Esophagus (tissue), 2 donors: ENCODE measurements around the gene SON. TPM values are rescaled to one million over a fixed set of nuclear protein-coding genes. Genes with fewer than 3 reads are reported as not detected.
"Not testable (repeated sequence)": the region's sequence is repeated elsewhere in the genome, so short reads cannot be mapped to it uniquely, and the experiment has no call there.

Experiments used
- H3K27ac ChIP-seq, 2 donors: one replicate each; pipeline ENCODE4 v1.5.1; 2013; ENCODE audit warnings: low read depth in 2 of 2, mild to moderate bottlenecking in 2 of 2, inconsistent platforms in 1 of 2, low read length in 1 of 2, moderate library complexity in 1 of 2
- H3K27me3 ChIP-seq, 2 donors: one replicate each; pipeline ENCODE4 v1.6.1; 2013; ENCODE audit warnings: low read length in 2 of 2, control low read depth in 1 of 2, mild to moderate bottlenecking in 1 of 2; ENCODE audit not compliant: insufficient read depth in 2 of 2, control insufficient read depth in 1 of 2
- H3K36me3 ChIP-seq, 2 donors: one replicate each; pipeline ENCODE4 v1.6.1; 2013; ENCODE audit warnings: low read length in 1 of 2; ENCODE audit not compliant: control insufficient read depth in 2 of 2, insufficient read depth in 2 of 2
- H3K4me1 ChIP-seq, 2 donors: one replicate each; pipeline ENCODE4 v1.6.1; 2013; ENCODE audit warnings: low read length in 1 of 2; ENCODE audit not compliant: control insufficient read depth in 2 of 2, insufficient read depth in 2 of 2
- H3K4me3 ChIP-seq, 2 donors: one replicate each; pipeline ENCODE4 v1.5.1; 2013; ENCODE audit warnings: low read length in 2 of 2, mild to moderate bottlenecking in 2 of 2, low read depth in 1 of 2, moderate library complexity in 1 of 2
- H3K9me3 ChIP-seq, 2 donors: one replicate each; pipeline ENCODE4 v1.6.1; 2013; ENCODE audit warnings: mild to moderate bottlenecking in 2 of 2, low read depth in 1 of 2, low read length in 1 of 2, moderate library complexity in 1 of 2; ENCODE audit not compliant: control insufficient read depth in 2 of 2, insufficient read depth in 1 of 2
- WGBS, 2 donors: extraction: QIAGEN DNeasy Blood & Tissue Kit; methylation state at CpG; one replicate each; pipeline ENCODE4 v1.1.7; 2013; 5-methylcytosine and 5-hydroxymethylcytosine counted together
- polyA plus RNA-seq, 2 donors: library from polyadenylated mRNA; stranded (reverse); fragments of 200-250 nt; gene quantifications; one replicate each; pipeline ENCODE4 v1.2.3, GENCODE V29; 2013
- donor health status: healthy with polysubstance abuse.
- donor health status: Bipolar disorder and iron deficiency.

The SON gene
- polyA plus RNA-seq, 2 donors: 71.5 to 92.1 TPM

GRCh38 chr21:33586927-33587326 lies 44.1 kb downstream of the SON start:
- H3K36me3 ChIP-seq: no peaks in the 10 kb centered on the region
- H3K4me1 ChIP-seq: peaks cover 0 to 6% of the 10 kb centered on the region in 2 donors
- H3K27me3 ChIP-seq: no peaks in the 10 kb centered on the region
- no peak overlapping the region for H3K4me3 ChIP-seq
- no peaks in the 10 kb centered on the region for H3K9me3 ChIP-seq
- no peak overlapping the region for H3K27ac ChIP-seq
- 71 to 74% methylated on average over 6 of the region's 6 CpGs for WGBS, 2 donors

GRCh38 chr21:33587792-33588484 lies 45.1 kb downstream of the SON start:
- 1% methylated on average over 57 of the region's 57 CpGs for WGBS, 2 donors
- peak overlapping the region; percentile 85 to 88 for H3K4me3 ChIP-seq
- no peaks in the 10 kb centered on the region for H3K36me3 ChIP-seq
- H3K4me1 ChIP-seq: peaks cover 0 to 6% of the 10 kb centered on the region in 2 donors
- H3K9me3 ChIP-seq: no peaks in the 10 kb centered on the region
- H3K27me3 ChIP-seq: no peaks in the 10 kb centered on the region
- peak overlapping the region; percentile 87 to 89 for H3K27ac ChIP-seq

GRCh38 chr21:33588485-33589335 lies 45.9 kb downstream of the SON start, which contains the start of gene DONSON:
DONSON (minus strand) TSS chr21:33588684; CDS start chr21:33588641, 43 bp downstream.
- Histone ChIP-seq H3K4me1 (peaks cover 0 to 6% of the 10 kb centered on the region in 2 donors), H3K9me3 (no peaks in the 10 kb centered on the region), H3K27me3 (no peaks in the 10 kb centered on the region), H3K4me3 (peak within 1 kb of the TSS; percentile 85 to 88), H3K27ac (peak within 1 kb of the TSS; percentile 87 to 89), H3K36me3 (no peaks in the 10 kb centered on the region)
- 1% methylated on average over 56 to 78 of the region's 78 CpGs for WGBS, 2 donors

GRCh38 chr21:33598051-33598450 lies 55.2 kb downstream of the SON start:
- no peaks in the 10 kb centered on the region for H3K4me1 ChIP-seq
- H3K9me3 ChIP-seq: no peaks in the 10 kb centered on the region
- no peak overlapping the region for H3K4me3 ChIP-seq
- WGBS, 2 donors: 88 to 91% methylated on average over 1 of the region's 1 CpG
- H3K27me3 ChIP-seq: no peaks in the 10 kb centered on the region
- H3K27ac ChIP-seq: no peak overlapping the region
- H3K36me3 ChIP-seq: peaks cover 3 to 12% of the 10 kb centered on the region in 2 donors

- Histone ChIP-seq H3K4me3 (no peak overlapping the region), H3K27me3 (no peaks in the 10 kb centered on the region), H3K27ac (no peak overlapping the region), H3K36me3 (peaks cover 0 to 3% of the 10 kb centered on the region in 2 donors), H3K4me1 (no peaks in the 10 kb centered on the region), H3K9me3 (no peaks in the 10 kb centered on the region)
- 36 to 41% methylated on average over 1 of the region's 1 CpG for WGBS, 2 donors
These were observed 65.7 kb downstream of the SON start for GRCh38 chr21:33608559-33608958.

GRCh38 chr21:33611006-33611744 lies 68.3 kb downstream of the SON start:
- Histone ChIP-seq H3K4me1 (no peaks in the 10 kb centered on the region), H3K9me3 (no peaks in the 10 kb centered on the region), H3K27ac (no peak overlapping the region), H3K36me3 (peaks cover 0 to 3% of the 10 kb centered on the region in 2 donors), H3K27me3 (no peaks in the 10 kb centered on the region), H3K4me3 (no peak overlapping the region)
- WGBS, 2 donors: 94% methylated on average over 7 of the region's 7 CpGs

- not testable (repeated sequence) for H3K27ac ChIP-seq, H3K9me3 ChIP-seq, H3K4me3 ChIP-seq, H3K4me1 ChIP-seq, H3K27me3 ChIP-seq, H3K36me3 ChIP-seq
- WGBS, 2 donors: 89 to 93% methylated on average over 11 of the region's 11 CpGs
These were observed 74.7 kb downstream of the SON start for GRCh38 chr21:33617565-33617964.

- Histone ChIP-seq H3K36me3 (no peaks in the 10 kb centered on the region), H3K27me3 (no peaks in the 10 kb centered on the region), H3K27ac (no peak overlapping the region), H3K4me1 (no peaks in the 10 kb centered on the region), H3K9me3 (no peaks in the 10 kb centered on the region), H3K4me3 (no peak overlapping the region)
- 96 to 98% methylated on average over 2 of the region's 2 CpGs for WGBS, 2 donors
These were observed 75.6 kb downstream of the SON start for GRCh38 chr21:33618407-33618806.

GRCh38 chr21:33619726-33620125 lies 76.9 kb downstream of the SON start:
- H3K27ac ChIP-seq: no peak overlapping the region
- H3K4me3 ChIP-seq: no peak overlapping the region
- H3K27me3 ChIP-seq: no peaks in the 10 kb centered on the region
- no peaks in the 10 kb centered on the region for H3K9me3 ChIP-seq
- 88 to 92% methylated on average over 4 of the region's 4 CpGs for WGBS, 2 donors
- no peaks in the 10 kb centered on the region for H3K36me3 ChIP-seq
- H3K4me1 ChIP-seq: no peaks in the 10 kb centered on the region
